Lower lobe of right lung (tissue), 2 donors: ENCODE data around the gene GPR68. TPM values are rescaled to one million over a fixed set of nuclear protein-coding genes. Genes with fewer than 3 reads are reported as not detected.
"Not testable (repeated sequence)": the region's sequence is repeated elsewhere in the genome, so short reads cannot be mapped to it uniquely, and the experiment has no call there.

Experiments used
- ATAC-seq, 2 donors: fragments of 200-7000 bp; cut with Tn5 transposase; one replicate each; pipeline ENCODE4 v1.9.1; 2020 to 2022; ENCODE audit warnings: mild to moderate bottlenecking in 2 of 2, moderate library complexity in 2 of 2
- DNase-seq: peaks from one replicate; pipeline ENCODE4 v3.0.0-alpha.2; 2020
- H3K27ac ChIP-seq: fragments of 200-600 bp; one replicate; pipeline ENCODE4 v1.8.0; 2022
- H3K27me3 ChIP-seq: fragments of 200-600 bp; one replicate; pipeline ENCODE4 v1.8.0; 2022; ENCODE audit warnings: low read depth
- H3K36me3 ChIP-seq: fragments of 200-600 bp; one replicate; pipeline ENCODE4 v1.8.0; 2022; ENCODE audit warnings: mild to moderate bottlenecking
- H3K4me1 ChIP-seq: fragments of 200-600 bp; one replicate; pipeline ENCODE4 v1.8.0; 2022
- H3K4me3 ChIP-seq: fragments of 200-600 bp; one replicate; pipeline ENCODE4 v1.8.0; 2022; ENCODE audit warnings: mild to moderate bottlenecking
- H3K9me3 ChIP-seq: fragments of 200-600 bp; one replicate; pipeline ENCODE4 v1.8.0; 2022
- CTCF ChIP-seq: fragments of 200-600 bp; IDR thresholded peaks from one replicate; pipeline ENCODE4 v1.8.0; 2022; ENCODE audit warnings: antibody characterized with exemption, mild to moderate bottlenecking
- intact Hi-C: fragments of 100-400 bp; cut with DNase I; formaldehyde crosslinking; loops from one replicate; pipeline ENCODE4 v1.11.0; 2022
- total RNA-seq: library from RNA; stranded (reverse); fragmentation: NEBNext Ultra II Directional; extraction: Animal tissue kit (Norgen Biotek cat#: 25700); gene quantifications from one replicate; pipeline ENCODE4 v1.2.1, GENCODE V29; 2021
- donor health status: DM: no; HTN: yes; CAD: no; lungs with severe emphysema.

The GPR68 gene
- total RNA-seq, 1 donor from 2014 or later: 3.4 TPM

- peak; percentile 63 to 64 for ATAC-seq
- H3K9me3 ChIP-seq: no peaks in the 10 kb centered on the region
- peak; percentile 63 for DNase-seq
- H3K27ac ChIP-seq: peak overlapping the region; percentile 72
- H3K4me1 ChIP-seq: peaks cover 61% of the 10 kb centered on the region
- intact Hi-C loops: no loop called here
- peak overlapping the region; percentile 61 for H3K4me3 ChIP-seq
- H3K27me3 ChIP-seq: no peaks in the 10 kb centered on the region
- no peak for TF ChIP-seq CTCF
- H3K36me3 ChIP-seq: no peaks in the 10 kb centered on the region
These were observed 8.6 kb upstream of the GPR68 start for GRCh38 chr14:91252871-91253794.

- no peak for ATAC-seq
- peak; percentile 32 for DNase-seq
- peaks cover 52% of the 10 kb centered on the region for H3K4me1 ChIP-seq
- H3K9me3 ChIP-seq: no peaks in the 10 kb centered on the region
- H3K27me3 ChIP-seq: no peaks in the 10 kb centered on the region
- H3K4me3 ChIP-seq: no peak overlapping the region
- no peaks in the 10 kb centered on the region for H3K36me3 ChIP-seq
- intact Hi-C loops: no loop called here
- H3K27ac ChIP-seq: peak overlapping the region; percentile 63
- TF ChIP-seq CTCF: no peak
These were observed 6.4 kb upstream of the GPR68 start for GRCh38 chr14:91250912-91251311.

- peak overlapping the region; percentile 63 for H3K27ac ChIP-seq
- no peak for TF ChIP-seq CTCF
- intact Hi-C loops: no loop called here
- DNase-seq: peak; percentile 73
- no peaks in the 10 kb centered on the region for H3K27me3 ChIP-seq
- H3K4me1 ChIP-seq: peaks cover 55% of the 10 kb centered on the region
- no peaks in the 10 kb centered on the region for H3K9me3 ChIP-seq
- peak; percentile 73 to 81 for ATAC-seq
- H3K36me3 ChIP-seq: no peaks in the 10 kb centered on the region
- H3K4me3 ChIP-seq: no peak overlapping the region
These were observed 5.5 kb upstream of the GPR68 start for GRCh38 chr14:91249841-91250616.

- no peaks in the 10 kb centered on the region for H3K9me3 ChIP-seq
- peak in 1 of 2 donors; percentile 2 for ATAC-seq
- TF ChIP-seq CTCF: no peak
- H3K27ac ChIP-seq: peak overlapping the region; percentile 49
- no peak overlapping the region for H3K4me3 ChIP-seq
- H3K4me1 ChIP-seq: peaks cover 53% of the 10 kb centered on the region
- H3K36me3 ChIP-seq: no peaks in the 10 kb centered on the region
- peak; percentile 14 for DNase-seq
- intact Hi-C loops: no loop called here
- no peaks in the 10 kb centered on the region for H3K27me3 ChIP-seq
These were observed 1.7 kb upstream of the GPR68 start for GRCh38 chr14:91246051-91246852.

GRCh38 chr14:91245616-91246015 is 1.1 kb upstream of the GPR68 start:
- intact Hi-C loops, H3K27me3 ChIP-seq, H3K9me3 ChIP-seq, H3K36me3 ChIP-seq, ATAC-seq, H3K4me3 ChIP-seq, DNase-seq: not testable (repeated sequence)
- Histone ChIP-seq H3K4me1 (peaks cover 47% of the 10 kb centered on the region), H3K27ac (peak overlapping the region; percentile 66)
